ENCODE data around the gene OTULINL.

GRCh38 chr5:14572836-14573235 lies 8.8 kb upstream of the OTULINL start:
- TF ChIP-seq CTCF (IDR thresholded peaks at IDR 0.05 in 4 of 5, conservative IDR thresholded peaks at IDR 0.05 in 1 of 5), result no peak
- no peak for TF ChIP-seq POLR2A (IDR thresholded peaks at IDR 0.05)
